H1 (cell line): ENCODE results near the gene LMNB1. TPM values are rescaled to one million over a fixed set of nuclear protein-coding genes. Genes with fewer than 3 reads are reported as not detected.
"Not testable (repeated sequence)": the region's sequence is repeated elsewhere in the genome, so short reads cannot be mapped to it uniquely, and the experiment has no call there.

ENCODE experiments used
- CTCF ChIA-PET: fragments of 300-600 bp; sonication (Branson Sonifier 250); formaldehyde crosslinking; loops from one replicate; lab custom pipeline; 2021; ENCODE audit not compliant: partially characterized antibody; lab: Charles Lee
- POLR2A ChIA-PET: fragments of 300-600 bp; sonication (Branson Sonifier 250); formaldehyde crosslinking; loops from one replicate; lab custom pipeline; 2021; ENCODE audit warnings: inconsistent platforms; ENCODE audit not compliant: partially characterized antibody; lab: Charles Lee
- DNase-seq, 2 experiments: peaks; one replicate each; pipeline versions ENCODE4 v3.0.0 to v3.0.0-alpha.2; 2010 to 2022; ENCODE audit warnings: low spot score in 2 of 2, low read depth in 1 of 2, mixed read lengths in 1 of 2
- FAIRE-seq: peaks from 2 replicates; lab custom pipeline; 2011; peaks lifted over from hg19 to GRCh38; lab: Jason Lieb, UNC
- H2AFZ ChIP-seq: 2 replicates; pipeline ENCODE4 v1.8.1; 2012; ENCODE audit warnings: low read length, inconsistent platforms
- H2AK5ac ChIP-seq: 2 replicates; pipeline ENCODE4 v1.6.1; 2013; ENCODE audit warnings: low read depth, low read length
- H2BK120ac ChIP-seq: replicated peaks from 2 replicates; pipeline ENCODE3; 2013; ENCODE audit warnings: low read depth, low read length, inconsistent platforms
- H2BK12ac ChIP-seq: 2 replicates; pipeline ENCODE4 v1.6.1; 2013; ENCODE audit warnings: low read depth, low read length
- H2BK15ac ChIP-seq: 2 replicates; pipeline ENCODE4 v1.6.1; 2013; ENCODE audit warnings: low read length
- H2BK20ac ChIP-seq: 2 replicates; pipeline ENCODE4 v1.6.1; 2013; ENCODE audit warnings: low read length
- H2BK5ac ChIP-seq: 2 replicates; pipeline ENCODE4 v1.6.1; 2013; ENCODE audit warnings: low read depth, low read length
- H3K14ac ChIP-seq: 2 replicates; pipeline ENCODE4 v1.6.1; 2013; ENCODE audit warnings: inconsistent platforms; ENCODE audit not compliant: insufficient read length
- H3K18ac ChIP-seq: 2 replicates; pipeline ENCODE4 v1.6.1; 2013; ENCODE audit warnings: low read length; ENCODE audit errors: extremely low read depth
- H3K23ac ChIP-seq: 2 replicates; pipeline ENCODE4 v1.6.1; 2013; ENCODE audit warnings: inconsistent platforms; ENCODE audit not compliant: insufficient read length
- H3K23me2 ChIP-seq: 2 replicates; pipeline ENCODE4 v1.6.1; 2013; ENCODE audit warnings: low read depth, low read length
- H3K27ac ChIP-seq: 2 replicates; pipeline ENCODE4 v1.6.1; 2011; ENCODE audit warnings: low read depth, low read length, inconsistent platforms
- H3K27me3 ChIP-seq, 4 experiments: replicated peaks in 1 of 4; 1 replicate in 1 of 4; 2 replicates in 3 of 4; pipeline versions ENCODE4 v1.6.1 to v1.8.1; 2011 to 2013; ENCODE audit warnings: low read length in 3 of 4, mild to moderate bottlenecking in 3 of 4, inconsistent platforms in 2 of 4, mixed read lengths in 2 of 4, moderate library complexity in 1 of 4; ENCODE audit not compliant: control insufficient read depth in 3 of 4, insufficient read depth in 3 of 4; ENCODE audit errors: extremely low read depth in 1 of 4
- H3K36me3 ChIP-seq, 4 experiments: 2 replicates each; pipeline versions ENCODE4 v1.6.1 to v1.8.1; 2011 to 2013; ENCODE audit warnings: mild to moderate bottlenecking in 4 of 4, low read length in 3 of 4, moderate library complexity in 2 of 4, control low read depth in 1 of 4, inconsistent platforms in 1 of 4; ENCODE audit not compliant: insufficient read depth in 4 of 4, control insufficient read depth in 2 of 4
- H3K4ac ChIP-seq: replicated peaks from 2 replicates; pipeline ENCODE3; 2013; ENCODE audit warnings: low read length, low read depth, mixed read lengths, inconsistent platforms; ENCODE audit not compliant: insufficient read length
- H3K4me1 ChIP-seq, 4 experiments: replicated peaks in 1 of 4; 1 replicate in 1 of 4; 2 replicates in 3 of 4; pipeline versions ENCODE4 v1.6.1 to v1.8.1; 2011 to 2013; ENCODE audit warnings: low read length in 3 of 4, inconsistent platforms in 2 of 4, mixed read lengths in 1 of 4; ENCODE audit not compliant: insufficient read depth in 4 of 4, control insufficient read depth in 3 of 4
- H3K4me2 ChIP-seq, 2 experiments: 2 replicates each; pipeline versions ENCODE4 v1.6.1 to v1.8.1; 2011 to 2013; ENCODE audit warnings: low read depth in 2 of 2, low read length in 2 of 2, control low read depth in 1 of 2, inconsistent platforms in 1 of 2, mild to moderate bottlenecking in 1 of 2; ENCODE audit not compliant: insufficient read depth in 1 of 2
- H3K4me3 ChIP-seq, 4 experiments: fragments of 200-600, 300-600 bp in 1 of 4; sonication (generic), shearing (Covaris generic), sonication (Bioruptor Twin) in 1 of 4; 2 replicates each; pipeline versions ENCODE4 v1.5.1 to v1.8.1; 2011 to 2016; ENCODE audit warnings: low read length in 4 of 4, low read depth in 3 of 4, control low read depth in 2 of 4, inconsistent platforms in 2 of 4, mild to moderate bottlenecking in 2 of 4, mixed read lengths in 1 of 4, moderate library complexity in 1 of 4; ENCODE audit not compliant: insufficient read depth in 2 of 4; ENCODE audit errors: extremely low read depth in 1 of 4
- H3K56ac ChIP-seq: replicated peaks from 2 replicates; pipeline ENCODE3; 2013; ENCODE audit warnings: low read depth, mild to moderate bottlenecking, mixed read lengths, low read length, inconsistent platforms; ENCODE audit not compliant: insufficient read length
- H3K79me1 ChIP-seq: 2 replicates; pipeline ENCODE4 v1.6.1; 2013; ENCODE audit warnings: low read depth, low read length, control low read depth
- H3K79me2 ChIP-seq, 2 experiments: 2 replicates each; pipeline versions ENCODE4 v1.6.1 to v1.8.1; 2012 to 2013; ENCODE audit warnings: low read length in 2 of 2, mild to moderate bottlenecking in 2 of 2, inconsistent platforms in 1 of 2; ENCODE audit not compliant: insufficient read depth in 2 of 2, control insufficient read depth in 1 of 2
- H3K9ac ChIP-seq, 4 experiments: replicated peaks in 1 of 4; 1 replicate in 1 of 4; 2 replicates in 3 of 4; pipeline versions ENCODE4 v1.6.1 to v1.8.1; 2011 to 2013; ENCODE audit warnings: low read depth in 3 of 4, low read length in 3 of 4, control low read depth in 2 of 4, mild to moderate bottlenecking in 2 of 4, moderate library complexity in 2 of 4, inconsistent platforms in 1 of 4; ENCODE audit errors: extremely low read depth in 1 of 4
- H3K9me3 ChIP-seq, 2 experiments: 2 replicates each; pipeline versions ENCODE4 v1.6.1 to v1.8.1; 2012 to 2013; ENCODE audit warnings: mild to moderate bottlenecking in 2 of 2, moderate library complexity in 2 of 2, control low read depth in 1 of 2, inconsistent platforms in 1 of 2, low read depth in 1 of 2, low read length in 1 of 2, mixed read lengths in 1 of 2; ENCODE audit not compliant: insufficient read depth in 2 of 2
- H4K20me1 ChIP-seq, 2 experiments: replicated peaks in 1 of 2; 2 replicates each; pipeline versions ENCODE3 to v1.8.1; 2011 to 2013; ENCODE audit warnings: inconsistent platforms in 2 of 2, low read length in 2 of 2, mild to moderate bottlenecking in 1 of 2; ENCODE audit not compliant: insufficient read depth in 2 of 2, control insufficient read depth in 1 of 2
- H4K5ac ChIP-seq: 2 replicates; pipeline ENCODE4 v1.6.1; 2013; ENCODE audit warnings: low read length, low read depth, mixed read lengths, inconsistent platforms; ENCODE audit not compliant: insufficient read length
- H4K8ac ChIP-seq: 2 replicates; pipeline ENCODE4 v1.8.0; 2013; ENCODE audit warnings: mild to moderate bottlenecking, moderate library complexity, low read length, inconsistent platforms; ENCODE audit not compliant: insufficient read depth; ENCODE audit errors: extremely low read depth
- H4K91ac ChIP-seq: replicated peaks from 2 replicates; pipeline ENCODE3; 2013; ENCODE audit warnings: low read length, mixed read lengths, inconsistent platforms; ENCODE audit not compliant: insufficient read length
- BRCA1 ChIP-seq: IDR thresholded peaks from 2 replicates; pipeline ENCODE4 v1.6.1; 2012; ENCODE audit warnings: low read depth, low read length, improper control_type of control experiment
- CHD2 ChIP-seq: IDR thresholded peaks from 2 replicates; pipeline ENCODE4 v1.6.1; 2012; ENCODE audit warnings: low read length, improper control_type of control experiment
- CREB1 ChIP-seq: IDR thresholded peaks from 2 replicates; pipeline ENCODE4 v1.6.1; 2012; ENCODE audit warnings: inconsistent platforms
- NRF1 ChIP-seq: IDR thresholded peaks from 2 replicates; pipeline ENCODE4 v1.6.1; 2011; ENCODE audit warnings: mild to moderate bottlenecking, low read depth, low read length, improper control_type of control experiment
- PHF8 ChIP-seq: fragments of 200-600 bp; sonication (generic); conservative IDR thresholded peaks from 2 replicates; pipeline ENCODE4 v1.7.1; 2012; ENCODE audit warnings: low read depth, mild to moderate bottlenecking, inconsistent platforms, low read length, moderate library complexity
- RAD21 ChIP-seq, 2 experiments: IDR thresholded peaks in 1 of 2; conservative IDR thresholded peaks in 1 of 2; 2 replicates each; pipeline ENCODE4 v1.6.1; 2011; ENCODE audit warnings: low read depth in 2 of 2, low read length in 2 of 2, improper control_type of control experiment in 1 of 2, inconsistent platforms in 1 of 2, mild to moderate bottlenecking in 1 of 2, moderate library complexity in 1 of 2
- ZNF274 ChIP-seq: IDR thresholded peaks from 2 replicates; pipeline ENCODE4 v1.7.0; 2012; ENCODE audit warnings: low read length, borderline replicate concordance; ENCODE audit errors: extremely low read depth
- WGBS, 2 experiments: shearing (Covaris generic) in 1 of 2; methylation state at CpG; one replicate each; pipeline versions ENCODE4 v1.1.6 to v1.1.7; 2013 to 2015; ENCODE audit warnings: low lambda C conversion rate in 2 of 2, mixed read lengths in 2 of 2, inconsistent platforms in 1 of 2, low coverage in 1 of 2, missing lambda C conversion rate in 1 of 2; ENCODE audit not compliant: insufficient replicate concordance in 2 of 2, insufficient coverage in 1 of 2, insufficient read length in 1 of 2; ENCODE audit errors: extremely low coverage in 1 of 2, missing lambda C conversion rate in 1 of 2; 5-methylcytosine and 5-hydroxymethylcytosine counted together
- polyA plus RNA-seq, 7 experiments: library from polyadenylated mRNA; depleted of rRNA in 3 of 7; stranded (reverse) in 5 of 7; unstranded in 2 of 7; fragments of >200 nt in 5 of 7; fragments of 200-250 nt in 2 of 7; gene quantifications; 1 replicate in 5 of 7; 2 replicates in 1 of 7; 4 replicates in 1 of 7; pipeline versions ENCODE4 v1.2.1 to v1.2.3, GENCODE V29; 2011 to 2013; ENCODE audit warnings: missing spikeins in 2 of 7, mixed read lengths in 2 of 7
- total RNA-seq: library from RNA; stranded (reverse); fragmentation: NEBNext Ultra II Directional; extraction: Animal tissue kit (Norgen Biotek cat#: 25700); gene quantifications from 2 replicates; pipeline ENCODE4 v1.2.1, GENCODE V29; 2021

The LMNB1 gene
- total and polyA plus RNA-seq, 2 of the 8 experiments (the other 6 are each of a cell fraction or from before 2014, with no cell fraction given), result 73.5 to 225 TPM

- no peak for TF ChIP-seq ZNF274
- TF ChIP-seq CREB1, result no peak
- no peak for TF ChIP-seq RAD21 (IDR thresholded peaks at IDR 0.05 in 1 of 2, conservative IDR thresholded peaks at IDR 0.05 in 1 of 2; ENCODE audit: low read depth in 2 of 2, low read length in 2 of 2)
- no peak for TF ChIP-seq NRF1
- no peak for TF ChIP-seq BRCA1
- no peak for TF ChIP-seq PHF8
- no peak for TF ChIP-seq CHD2
Observed at GRCh38 chr5:126732716-126733115, 44.2 kb upstream of the LMNB1 start (continued).

DNA sequence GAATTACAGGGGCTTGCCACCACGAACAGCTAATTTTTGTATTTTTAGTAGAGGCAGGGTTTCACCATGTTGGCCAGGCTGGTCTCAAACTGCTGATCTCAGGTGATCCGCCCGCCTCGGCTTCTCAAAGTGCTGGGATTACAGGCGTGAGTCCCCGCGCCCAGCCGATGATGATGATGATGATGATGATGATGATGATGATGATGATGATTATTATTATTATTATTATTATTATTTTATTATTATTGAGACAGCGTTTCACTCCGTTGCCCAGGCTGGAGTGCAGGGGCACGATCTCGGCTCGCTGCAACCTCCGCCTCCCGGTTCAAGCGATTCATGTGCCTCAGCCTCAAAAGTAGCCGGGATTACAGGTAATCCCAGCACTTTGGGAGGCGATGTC is 42.4 kb upstream of the LMNB1 start:
- H2BK5ac ChIP-seq, H3K9me3 ChIP-seq, H3K18ac ChIP-seq, H4K5ac ChIP-seq, H2BK20ac ChIP-seq, H3K9ac ChIP-seq, H3K4me3 ChIP-seq, H2AFZ ChIP-seq, H3K14ac ChIP-seq, H3K27ac ChIP-seq, H2AK5ac ChIP-seq, H2BK120ac ChIP-seq, DNase-seq, H3K4me1 ChIP-seq, H3K4ac ChIP-seq, H2BK15ac ChIP-seq, H3K79me2 ChIP-seq, H4K20me1 ChIP-seq, H3K36me3 ChIP-seq, H3K23ac ChIP-seq, H3K23me2 ChIP-seq, H2BK12ac ChIP-seq, H4K8ac ChIP-seq, H3K4me2 ChIP-seq, H3K79me1 ChIP-seq, FAIRE-seq, H3K56ac ChIP-seq, H3K27me3 ChIP-seq, H4K91ac ChIP-seq: not testable (repeated sequence)
- POLR2A ChIA-PET, result interaction anchor here (1.4 kb wide), 1 partner anchor 43 kb away, joined by 3 read pairs; no protein-coding TSS in a partner anchor
- WGBS, 2 experiments, result 92% methylated on average over 18 of the region's 18 CpGs; no CpG with 5 or more reads in 1 of the 2 experiments
- CTCF ChIA-PET, result interaction anchor here (1.0 to 1.5 kb wide), 3 partner anchors 46 to 57 kb away, joined by 3 to 5 read pairs (median 4); no protein-coding TSS in a partner anchor
